Progenitor cell of endocrine pancreas (in vitro differentiated cells): ENCODE measurements around the gene EFNB3. TPM values are rescaled to one million over a fixed set of nuclear protein-coding genes. Genes with fewer than 3 reads are reported as not detected.

Experiments
- DNase-seq: peaks from one replicate; pipeline ENCODE4 v3.0.0; 2021; ENCODE audit warnings: low spot score; ENCODE audit not compliant: unreplicated experiment
- H3K27ac Mint-ChIP-seq: 2 replicates; pipeline ENCODE4 v1.8.0; 2021; ENCODE audit warnings: mild to moderate bottlenecking, moderate library complexity, mixed read lengths
- H3K27me3 Mint-ChIP-seq: 2 replicates; pipeline ENCODE4 v1.8.0; 2021; ENCODE audit warnings: mixed read lengths
- H3K36me3 Mint-ChIP-seq: 2 replicates; pipeline ENCODE4 v1.8.0; 2022; ENCODE audit warnings: mixed read lengths; ENCODE audit not compliant: insufficient read depth
- H3K4me1 Mint-ChIP-seq: 2 replicates; pipeline ENCODE4 v1.8.0; 2021; ENCODE audit warnings: low read depth, mixed read lengths
- H3K4me3 Mint-ChIP-seq: 2 replicates; pipeline ENCODE4 v1.8.0; 2021; ENCODE audit warnings: low read depth, mild to moderate bottlenecking, moderate library complexity, mixed read lengths
- H3K9me3 Mint-ChIP-seq: 2 replicates; pipeline ENCODE4 v1.8.0; 2021; ENCODE audit warnings: low read depth, mixed read lengths
- total RNA-seq: library from RNA; stranded (reverse); gene quantifications from 2 replicates; pipeline ENCODE4 v1.2.1, GENCODE V29; 2021
- TF ChIP-seq, protein P1 (sequence below): fragments of 200-600 bp; sonication (generic); IDR thresholded peaks from one replicate; pipeline ENCODE4 v1.5.0; 2021; ENCODE audit warnings: antibody characterized with exemption, mild to moderate bottlenecking; ENCODE audit not compliant: unreplicated experiment

The EFNB3 gene
- total RNA-seq, 1 donor from 2014 or later, result 34.5 TPM

DNA sequence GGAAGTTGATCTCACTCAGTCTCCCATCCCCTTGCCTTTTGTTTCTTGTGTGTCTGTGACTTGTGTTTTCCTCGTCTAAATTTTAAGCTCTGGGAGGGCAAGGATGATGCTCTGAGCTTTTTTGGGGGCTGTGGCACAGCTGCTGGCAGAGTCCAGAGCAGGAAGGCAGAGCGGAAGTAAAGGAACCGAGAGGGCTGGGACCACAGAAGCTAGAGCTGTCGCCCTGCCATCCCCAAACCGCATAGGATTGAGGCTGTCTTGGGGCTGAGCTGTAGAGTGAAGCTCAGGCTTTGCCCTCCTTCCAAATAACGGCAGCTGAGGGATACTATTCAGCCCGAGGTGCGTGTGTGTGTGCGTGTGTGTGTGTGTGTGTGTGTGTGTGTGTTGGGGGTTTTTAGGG is 8.8 kb downstream of the EFNB3 start:
- peaks cover 23% of the 10 kb centered on the region for H3K27me3 Mint-ChIP-seq
- no peak overlapping the region for H3K27ac Mint-ChIP-seq
- H3K9me3 Mint-ChIP-seq, result no peaks in the 10 kb centered on the region
- peaks cover 13% of the 10 kb centered on the region for H3K36me3 Mint-ChIP-seq
- TF ChIP-seq, protein P1, sequence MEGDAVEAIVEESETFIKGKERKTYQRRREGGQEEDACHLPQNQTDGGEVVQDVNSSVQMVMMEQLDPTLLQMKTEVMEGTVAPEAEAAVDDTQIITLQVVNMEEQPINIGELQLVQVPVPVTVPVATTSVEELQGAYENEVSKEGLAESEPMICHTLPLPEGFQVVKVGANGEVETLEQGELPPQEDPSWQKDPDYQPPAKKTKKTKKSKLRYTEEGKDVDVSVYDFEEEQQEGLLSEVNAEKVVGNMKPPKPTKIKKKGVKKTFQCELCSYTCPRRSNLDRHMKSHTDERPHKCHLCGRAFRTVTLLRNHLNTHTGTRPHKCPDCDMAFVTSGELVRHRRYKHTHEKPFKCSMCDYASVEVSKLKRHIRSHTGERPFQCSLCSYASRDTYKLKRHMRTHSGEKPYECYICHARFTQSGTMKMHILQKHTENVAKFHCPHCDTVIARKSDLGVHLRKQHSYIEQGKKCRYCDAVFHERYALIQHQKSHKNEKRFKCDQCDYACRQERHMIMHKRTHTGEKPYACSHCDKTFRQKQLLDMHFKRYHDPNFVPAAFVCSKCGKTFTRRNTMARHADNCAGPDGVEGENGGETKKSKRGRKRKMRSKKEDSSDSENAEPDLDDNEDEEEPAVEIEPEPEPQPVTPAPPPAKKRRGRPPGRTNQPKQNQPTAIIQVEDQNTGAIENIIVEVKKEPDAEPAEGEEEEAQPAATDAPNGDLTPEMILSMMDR, result no peak
- no peak for DNase-seq
- peaks cover 25% of the 10 kb centered on the region for H3K4me1 Mint-ChIP-seq
- H3K4me3 Mint-ChIP-seq, result no peak overlapping the region

- TF ChIP-seq, protein P1, result no peak
- no peak for DNase-seq
- no peak overlapping the region for H3K4me3 Mint-ChIP-seq
- peaks cover 26% of the 10 kb centered on the region for H3K27me3 Mint-ChIP-seq
- peaks cover 11% of the 10 kb centered on the region for H3K36me3 Mint-ChIP-seq
- H3K9me3 Mint-ChIP-seq, result no peaks in the 10 kb centered on the region
- peak overlapping the region; percentile 82 for H3K27ac Mint-ChIP-seq
- peaks cover 26% of the 10 kb centered on the region for H3K4me1 Mint-ChIP-seq
Measured at GRCh38 chr17:7714721-7715594, 10.0 kb downstream of the EFNB3 start.

GRCh38 chr17:7715936-7716886 is 11.2 kb downstream of the EFNB3 start:
- DNase-seq, result no peak
- H3K36me3 Mint-ChIP-seq, result peaks cover 1% of the 10 kb centered on the region
- H3K27me3 Mint-ChIP-seq, result peaks cover 34% of the 10 kb centered on the region
- TF ChIP-seq, protein P1, result no peak
- H3K27ac Mint-ChIP-seq, result peak overlapping the region; percentile 93
- H3K9me3 Mint-ChIP-seq, result no peaks in the 10 kb centered on the region
- H3K4me3 Mint-ChIP-seq, result peak overlapping the region; percentile 87
- H3K4me1 Mint-ChIP-seq, result peaks cover 29% of the 10 kb centered on the region

- DNase-seq, result peak; percentile 84
- TF ChIP-seq, protein P1, result peak; percentile 54
- H3K27me3 Mint-ChIP-seq, result peaks cover 34% of the 10 kb centered on the region
- peaks cover 27% of the 10 kb centered on the region for H3K4me1 Mint-ChIP-seq
- peak within 1 kb of the TSS; percentile 87 for H3K4me3 Mint-ChIP-seq
- no peaks in the 10 kb centered on the region for H3K36me3 Mint-ChIP-seq
- H3K27ac Mint-ChIP-seq, result peak within 1 kb of the TSS; percentile 93
- H3K9me3 Mint-ChIP-seq, result no peaks in the 10 kb centered on the region
Measured at GRCh38 chr17:7716901-7717755, 12.1 kb downstream of the EFNB3 start, which contains the start of gene DNAH2. TSS of gene DNAH2 (plus strand) at chr17:7717744. CDS start at chr17:7719735, 1,991 bp downstream.
